Epithelial cell of esophagus (primary cell): ENCODE data around the gene KPNA1.

Source experiments
- DNase-seq: peaks from one replicate; pipeline ENCODE4 v3.0.0; 2010; ENCODE audit warnings: low read depth
- H3K4me3 ChIP-seq: 2 replicates; pipeline ENCODE4 v1.5.1; 2011; ENCODE audit warnings: mild to moderate bottlenecking, low read length, control low read depth
- TF ChIP-seq, protein P1 (sequence below): IDR thresholded peaks from 2 replicates; pipeline ENCODE4 v1.5.1; 2011; ENCODE audit warnings: low read depth, mild to moderate bottlenecking, low read length, control low read depth, inconsistent platforms; ENCODE audit not compliant: insufficient read depth; ENCODE audit errors: missing control alignments

Gene KPNA1

GRCh38 chr3:122520861-122521260 is 6.1 kb upstream of the KPNA1 start:
- TF ChIP-seq, protein P1, sequence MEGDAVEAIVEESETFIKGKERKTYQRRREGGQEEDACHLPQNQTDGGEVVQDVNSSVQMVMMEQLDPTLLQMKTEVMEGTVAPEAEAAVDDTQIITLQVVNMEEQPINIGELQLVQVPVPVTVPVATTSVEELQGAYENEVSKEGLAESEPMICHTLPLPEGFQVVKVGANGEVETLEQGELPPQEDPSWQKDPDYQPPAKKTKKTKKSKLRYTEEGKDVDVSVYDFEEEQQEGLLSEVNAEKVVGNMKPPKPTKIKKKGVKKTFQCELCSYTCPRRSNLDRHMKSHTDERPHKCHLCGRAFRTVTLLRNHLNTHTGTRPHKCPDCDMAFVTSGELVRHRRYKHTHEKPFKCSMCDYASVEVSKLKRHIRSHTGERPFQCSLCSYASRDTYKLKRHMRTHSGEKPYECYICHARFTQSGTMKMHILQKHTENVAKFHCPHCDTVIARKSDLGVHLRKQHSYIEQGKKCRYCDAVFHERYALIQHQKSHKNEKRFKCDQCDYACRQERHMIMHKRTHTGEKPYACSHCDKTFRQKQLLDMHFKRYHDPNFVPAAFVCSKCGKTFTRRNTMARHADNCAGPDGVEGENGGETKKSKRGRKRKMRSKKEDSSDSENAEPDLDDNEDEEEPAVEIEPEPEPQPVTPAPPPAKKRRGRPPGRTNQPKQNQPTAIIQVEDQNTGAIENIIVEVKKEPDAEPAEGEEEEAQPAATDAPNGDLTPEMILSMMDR: no peak
- H3K4me3 ChIP-seq: no peak overlapping the region
- DNase-seq: peak; percentile 55

- TF ChIP-seq, protein P1: no peak
- no peak overlapping the region for H3K4me3 ChIP-seq
- peak; percentile 82 for DNase-seq
These were observed 5.0 kb upstream of the KPNA1 start for GRCh38 chr3:122519693-122520092.

- no peak for DNase-seq
- TF ChIP-seq, protein P1: no peak
- no peak overlapping the region for H3K4me3 ChIP-seq
These were observed 2.2 kb upstream of the KPNA1 start for GRCh38 chr3:122516846-122517360.

DNA sequence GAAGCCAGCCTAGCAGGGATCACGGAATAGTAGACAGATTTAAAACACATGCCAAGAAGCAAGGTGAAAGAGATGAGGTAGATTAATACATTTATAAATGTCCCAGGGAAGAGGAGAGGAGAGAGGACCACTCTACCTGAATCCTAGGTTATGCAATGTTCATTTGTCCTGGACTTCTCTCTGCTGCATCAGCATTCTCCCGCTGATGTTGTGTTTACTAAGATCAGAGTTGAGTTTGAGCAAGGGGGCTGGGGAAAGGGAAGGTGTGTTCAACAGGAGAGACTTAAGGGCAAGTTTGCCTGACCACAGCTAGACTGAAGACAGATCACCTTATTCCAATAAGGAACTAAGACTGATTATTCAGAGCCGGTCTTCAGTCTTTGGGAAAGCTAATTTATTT is 1.1 kb upstream of the KPNA1 start:
- TF ChIP-seq, protein P1: no peak
- no peak overlapping the region for H3K4me3 ChIP-seq
- DNase-seq: no peak

DNA sequence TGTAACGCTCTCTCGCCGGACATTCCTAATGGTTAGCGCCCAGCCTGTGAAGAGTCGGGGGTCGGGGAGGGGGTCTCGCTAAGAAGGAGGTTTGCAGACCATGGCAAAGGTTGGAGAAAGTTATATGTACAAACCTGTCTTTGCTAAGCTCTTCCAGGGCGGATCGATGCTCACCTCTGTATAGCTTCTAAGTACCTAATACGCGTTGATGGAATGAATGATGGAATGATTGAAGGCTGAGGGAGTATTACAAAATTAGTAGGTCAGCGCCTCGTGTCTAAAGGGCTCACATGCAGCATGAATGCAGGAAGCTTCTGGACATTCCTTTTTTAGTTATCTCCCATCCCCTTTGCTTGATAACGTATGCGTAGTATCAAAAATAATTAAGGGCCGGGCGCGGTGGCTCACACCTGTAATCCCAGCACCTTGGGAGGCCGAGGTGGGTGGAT is 305 bp upstream of the KPNA1 start:
- H3K4me3 ChIP-seq: peak overlapping the region; percentile 65
- DNase-seq: no peak
- TF ChIP-seq, protein P1: no peak

- peak overlapping the region; percentile 65 for H3K4me3 ChIP-seq
- peak; percentile 42 for DNase-seq
- TF ChIP-seq, protein P1: no peak
These were observed 1.2 kb downstream of the KPNA1 start for GRCh38 chr3:122513386-122514122.

DNA sequence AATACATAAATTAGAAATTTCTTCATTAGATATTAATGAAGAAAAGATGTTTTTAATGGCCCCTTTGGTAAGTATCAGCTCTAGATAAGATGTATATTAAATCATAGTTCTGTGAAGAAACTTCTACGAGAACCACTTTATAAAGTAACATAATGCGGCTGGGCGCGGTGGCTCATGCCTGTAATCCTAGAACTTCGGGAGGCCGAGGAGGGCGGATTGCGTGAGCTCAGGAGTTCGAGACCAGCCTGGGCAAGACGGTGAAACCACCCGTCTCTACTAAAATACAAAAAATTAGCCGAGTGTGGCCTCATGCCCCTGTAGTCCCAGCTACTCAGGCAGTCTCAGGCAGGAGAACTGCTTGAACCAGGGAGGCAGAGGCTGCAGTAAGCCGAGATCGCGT is 2.5 kb downstream of the KPNA1 start:
- TF ChIP-seq, protein P1: no peak
- no peak overlapping the region for H3K4me3 ChIP-seq
- no peak for DNase-seq
